Measurements from ENCODE around the gene SMARCC2.
A peak's percentile ranks its signal among the peaks of the same experiment; 100 is the strongest.
"Not testable (repeated sequence)": the region's sequence is repeated elsewhere in the genome, so short reads cannot be mapped to it uniquely, and the experiment has no call there.

The SMARCC2 gene

DNA sequence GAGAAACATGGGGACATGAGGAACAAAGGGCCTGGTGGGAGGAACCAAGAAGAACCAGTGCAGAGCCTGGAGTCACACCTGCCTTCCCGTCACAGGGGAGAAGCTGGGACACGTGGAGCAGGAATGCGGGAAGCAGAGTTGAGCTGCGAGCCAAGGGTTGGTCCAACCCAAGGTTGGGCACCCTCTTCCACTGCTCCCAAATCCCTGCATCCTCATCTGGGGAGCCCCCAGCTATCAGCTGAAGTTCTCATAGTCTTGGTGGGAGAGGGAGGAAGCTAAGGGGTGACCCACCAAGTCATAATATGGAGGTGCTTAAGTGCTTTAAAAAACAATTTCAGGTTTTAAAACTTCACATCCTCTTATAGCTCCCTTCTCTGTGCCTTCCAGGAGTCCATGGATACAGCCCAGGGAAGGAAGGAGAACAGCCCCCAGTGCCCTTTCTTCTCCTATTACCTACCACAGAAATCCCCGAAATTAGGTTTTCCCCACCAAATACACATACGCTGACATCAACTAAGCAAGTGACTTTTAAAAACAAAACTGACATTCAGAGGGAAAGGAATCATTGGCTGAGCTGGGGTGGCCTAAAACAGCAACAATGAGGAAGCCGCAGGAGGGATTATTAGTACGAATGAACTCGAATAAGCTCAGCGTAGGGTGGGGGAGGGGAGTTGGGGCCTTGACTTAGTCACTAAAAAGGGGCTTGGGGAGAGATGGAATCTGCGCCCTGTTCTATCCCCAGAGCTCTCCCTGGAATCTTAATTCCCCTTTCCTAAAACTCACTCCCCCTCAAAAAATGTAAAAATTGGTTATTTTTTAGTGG is 26.6 kb downstream of the SMARCC2 start:
- DNase-seq, result no peak

DNA sequence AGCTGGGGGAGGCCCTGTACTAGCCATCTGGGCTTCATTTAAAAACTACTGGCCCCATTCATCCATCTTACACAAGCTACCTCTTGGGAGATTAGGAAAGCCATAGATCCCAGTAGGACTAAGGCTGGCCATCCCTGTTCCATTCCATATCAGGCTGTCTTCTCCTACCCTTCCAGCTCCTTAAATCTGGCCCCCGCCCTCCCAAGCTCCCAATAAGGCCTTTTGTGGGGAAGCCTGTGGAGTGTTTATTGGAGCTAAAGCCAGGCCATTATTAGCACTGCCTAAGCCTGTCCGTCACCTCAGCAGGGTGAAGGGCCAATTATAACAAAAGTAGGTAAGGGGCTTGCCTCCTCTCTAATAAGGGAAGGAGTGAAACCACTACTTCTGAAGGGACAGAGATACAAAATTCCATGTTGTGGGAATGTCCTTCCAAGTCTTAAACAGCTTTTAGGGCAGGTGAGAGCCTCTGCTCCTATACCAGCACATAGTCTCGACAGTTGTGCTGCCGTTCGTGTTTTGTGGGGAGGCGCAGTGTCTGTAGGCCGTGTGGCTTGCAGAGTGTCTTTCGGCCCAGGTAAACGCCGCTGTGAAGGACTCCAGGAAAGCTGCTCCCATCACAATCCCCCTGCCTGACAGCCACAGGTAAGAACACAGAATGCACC is 27.5 kb downstream of the SMARCC2 start:
- DNase-seq, result no peak

DNA sequence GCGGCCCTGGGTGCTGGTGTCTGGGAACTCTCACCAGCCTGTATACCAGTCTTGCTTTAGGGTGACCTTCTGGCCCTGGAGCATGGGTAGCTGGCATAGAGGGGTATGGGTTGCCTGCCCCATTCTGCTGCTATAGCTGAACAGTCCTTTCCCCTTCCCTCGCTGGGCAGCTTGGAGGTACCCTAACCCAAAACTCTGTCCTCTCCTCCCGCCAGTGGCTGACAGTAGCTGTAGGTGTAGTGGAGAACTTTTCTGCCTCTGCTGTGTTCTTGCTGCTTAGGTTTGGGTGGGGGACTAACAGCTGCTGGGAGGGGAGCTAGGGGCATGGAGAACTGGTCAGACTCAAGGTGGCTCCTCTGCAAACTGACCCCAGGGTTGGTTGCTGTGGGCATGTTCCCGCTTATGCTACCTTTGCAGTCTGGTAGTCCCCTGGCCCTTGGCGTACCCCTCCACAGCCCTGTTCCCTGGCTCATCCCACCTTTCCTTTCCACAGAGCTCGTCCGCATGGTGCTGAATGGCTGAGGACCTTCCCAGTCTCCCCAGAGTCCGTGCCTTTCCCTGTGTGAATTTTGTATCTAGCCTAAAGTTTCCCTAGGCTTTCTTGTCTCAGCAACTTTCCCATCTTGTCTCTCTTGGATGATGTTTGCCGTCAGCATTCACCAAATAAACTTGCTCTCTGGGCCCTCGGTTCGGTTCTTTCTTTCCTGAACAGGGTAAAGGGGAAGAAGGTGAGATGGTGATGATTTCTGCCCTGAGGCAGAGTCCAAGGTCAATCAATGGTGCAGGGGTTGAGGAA is 28.2 kb downstream of the SMARCC2 start:
- no peak for DNase-seq

DNA sequence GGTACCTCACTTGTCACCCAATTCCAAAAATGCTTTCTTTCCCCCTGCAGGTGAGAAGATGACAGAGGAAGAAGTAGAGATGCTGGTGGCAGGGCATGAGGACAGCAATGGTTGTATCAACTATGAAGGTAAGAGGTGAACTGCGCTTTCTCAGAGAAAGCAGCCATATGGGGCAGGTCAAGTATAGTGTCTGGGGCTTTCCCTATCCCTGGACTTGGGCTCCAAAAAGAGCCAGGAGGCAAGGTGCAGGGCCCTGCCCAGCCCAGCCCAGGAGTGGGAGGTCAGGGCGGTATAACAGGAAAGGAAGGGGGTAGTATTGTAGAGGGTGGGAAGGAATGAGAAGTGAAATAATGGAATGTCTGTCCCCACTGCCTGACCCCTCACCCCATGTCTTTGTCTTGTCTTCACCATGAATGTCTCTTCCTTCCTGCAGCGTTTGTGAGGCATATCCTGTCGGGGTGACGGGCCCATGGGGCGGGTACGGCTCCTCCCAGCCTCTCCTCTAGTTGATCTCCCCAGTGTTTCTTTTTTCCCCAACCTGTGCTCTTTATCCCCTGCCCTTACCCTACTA is 29.0 kb downstream of the SMARCC2 start:
- DNase-seq, result peak; percentile 45

DNA sequence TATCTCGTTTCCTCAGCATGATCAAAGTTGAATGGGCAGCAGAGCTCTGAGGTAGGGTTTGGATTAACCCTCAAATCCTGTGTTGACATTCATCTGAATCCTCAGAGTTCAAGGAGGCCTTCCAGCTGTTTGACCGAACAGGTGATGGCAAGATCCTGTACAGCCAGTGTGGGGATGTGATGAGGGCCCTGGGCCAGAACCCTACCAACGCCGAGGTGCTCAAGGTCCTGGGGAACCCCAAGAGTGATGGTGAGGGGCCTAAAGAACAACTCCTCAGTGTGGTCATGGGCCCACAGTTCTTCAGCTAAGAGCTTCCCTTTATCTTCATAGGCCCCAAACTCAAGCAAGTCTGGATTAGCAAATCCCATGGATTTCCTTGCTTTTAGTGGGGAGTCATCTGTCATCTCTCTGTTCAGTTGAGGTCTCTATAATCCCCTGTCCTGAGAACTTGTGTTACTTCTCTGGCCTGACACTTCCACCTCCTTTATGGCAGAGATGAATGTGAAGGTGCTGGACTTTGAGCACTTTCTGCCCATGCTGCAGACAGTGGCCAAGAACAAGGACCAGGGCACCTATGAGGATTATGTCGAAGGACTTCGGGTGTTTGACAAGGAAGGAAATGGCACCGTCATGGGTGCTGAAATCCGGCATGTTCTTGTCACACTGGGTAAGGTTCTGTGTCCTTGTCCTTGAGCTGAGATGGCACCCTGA is 29.6 kb downstream of the SMARCC2 start:
- DNase-seq, result no peak

DNA sequence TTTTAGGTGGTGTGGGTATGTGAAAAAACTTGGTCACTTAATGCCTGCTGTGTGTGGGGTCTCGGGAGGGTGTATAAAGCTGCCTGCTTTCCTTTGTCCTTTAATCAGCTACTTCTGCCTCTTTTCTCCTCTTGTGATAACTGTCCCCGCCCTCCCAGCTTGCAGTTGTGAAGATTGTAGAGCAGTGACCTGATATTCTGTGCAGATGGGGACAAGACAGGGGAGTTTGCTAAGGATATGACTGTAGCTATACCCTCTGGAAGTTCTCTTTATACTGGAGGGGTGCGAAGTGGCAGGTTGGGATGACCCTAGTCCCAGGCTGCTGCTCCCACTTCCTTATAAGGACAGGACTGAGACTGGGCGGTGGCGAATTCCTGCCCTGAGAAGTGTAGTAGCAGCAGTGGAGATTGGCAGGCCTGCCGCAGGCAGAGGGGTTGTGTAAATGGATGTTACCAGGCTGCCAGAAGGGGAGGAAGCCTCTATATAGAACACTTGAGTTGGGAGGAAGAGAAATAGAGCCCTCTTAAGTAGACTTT is 30.3 kb downstream of the SMARCC2 start:
- peak; percentile 77 for DNase-seq

DNA sequence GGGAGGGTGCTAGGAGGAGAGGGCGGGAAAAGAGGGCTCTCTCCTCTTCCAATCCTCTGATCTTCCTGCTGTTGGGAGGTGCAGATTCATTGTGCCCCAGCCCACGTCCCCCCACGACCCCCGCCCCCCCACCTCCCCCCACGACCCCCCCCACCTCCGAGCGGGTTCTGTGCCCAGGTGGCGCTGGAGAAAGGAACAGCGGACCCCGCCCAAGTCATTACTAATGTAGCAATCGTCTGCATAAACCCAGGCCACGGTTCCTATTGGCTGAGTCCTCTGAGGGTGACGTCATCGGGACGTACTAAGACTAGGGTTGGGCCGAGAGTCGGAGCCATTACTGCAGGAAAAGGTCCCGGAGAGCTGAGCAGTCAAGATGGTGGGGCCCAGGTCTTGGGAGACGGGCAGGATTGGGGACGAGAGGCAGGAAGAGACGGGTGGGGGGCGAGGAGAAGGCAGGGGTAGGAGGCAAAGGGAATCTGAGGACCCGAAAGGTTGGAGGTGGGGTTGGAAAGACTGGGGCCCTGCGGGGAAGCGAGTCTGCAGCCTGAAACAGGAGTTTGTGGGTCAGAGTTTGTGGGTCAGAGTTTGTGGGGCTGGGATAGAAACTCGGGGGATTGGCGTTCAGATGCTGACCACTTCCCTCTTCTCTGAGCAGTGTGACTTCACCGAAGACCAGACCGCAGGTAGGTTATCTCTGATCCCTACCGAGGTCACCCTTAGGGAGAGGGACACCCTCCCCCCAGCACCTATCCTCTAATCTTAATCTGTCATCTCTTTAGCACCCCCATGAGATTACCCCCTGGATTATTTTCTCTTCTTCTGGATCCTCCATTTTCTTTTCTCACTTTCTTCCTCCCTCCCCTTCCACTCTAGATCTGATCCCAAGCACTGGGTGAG is 31.0 kb downstream of the SMARCC2 start, which contains the start of gene MYL6:
Gene MYL6, plus strand, starts transcription at position 331 of the 897 bp plus-strand sequence. Its CDS starts 43 bp downstream, at position 374.
- DNase-seq, result peak; percentile 100

DNA sequence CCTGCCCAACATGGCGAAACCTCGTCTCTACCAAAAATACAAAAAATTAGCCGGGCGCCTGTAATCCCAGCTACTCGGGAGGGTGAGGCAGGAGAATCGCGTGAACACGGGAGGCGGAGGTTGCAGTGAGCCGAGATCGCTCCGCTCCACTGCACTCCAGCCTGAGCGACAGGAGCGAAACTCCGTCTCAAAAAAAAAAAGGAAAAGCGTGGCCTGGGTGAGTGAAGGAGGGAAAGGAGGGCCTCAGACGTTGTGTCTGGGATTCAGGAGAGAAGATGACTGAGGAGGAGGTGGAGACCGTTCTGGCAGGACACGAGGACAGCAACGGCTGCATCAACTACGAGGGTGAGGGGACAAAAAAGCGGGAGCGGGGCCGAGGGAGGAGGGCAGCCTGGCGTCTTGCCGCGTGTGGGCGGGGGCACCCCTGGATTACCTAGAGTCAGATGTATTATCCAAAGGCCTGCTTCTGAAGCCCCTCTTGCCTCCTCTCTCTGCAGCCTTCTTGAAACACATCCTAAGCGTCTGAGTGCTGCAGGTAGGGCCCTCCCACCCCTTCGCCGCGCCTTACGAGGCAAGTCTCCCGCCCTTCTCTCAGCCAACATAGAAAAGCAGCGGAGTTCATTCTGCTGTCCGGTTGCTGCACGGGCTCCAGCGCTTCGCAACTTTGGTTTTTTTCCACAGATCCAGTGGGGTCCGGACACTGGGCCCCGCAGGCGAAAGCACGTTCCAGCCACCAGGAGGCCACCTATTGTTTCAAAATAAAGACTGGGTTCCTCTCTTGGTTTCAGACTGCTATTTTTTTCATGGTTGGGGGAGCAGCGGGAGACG is 31.9 kb downstream of the SMARCC2 start:
- DNase-seq, result peak; percentile 81

DNA sequence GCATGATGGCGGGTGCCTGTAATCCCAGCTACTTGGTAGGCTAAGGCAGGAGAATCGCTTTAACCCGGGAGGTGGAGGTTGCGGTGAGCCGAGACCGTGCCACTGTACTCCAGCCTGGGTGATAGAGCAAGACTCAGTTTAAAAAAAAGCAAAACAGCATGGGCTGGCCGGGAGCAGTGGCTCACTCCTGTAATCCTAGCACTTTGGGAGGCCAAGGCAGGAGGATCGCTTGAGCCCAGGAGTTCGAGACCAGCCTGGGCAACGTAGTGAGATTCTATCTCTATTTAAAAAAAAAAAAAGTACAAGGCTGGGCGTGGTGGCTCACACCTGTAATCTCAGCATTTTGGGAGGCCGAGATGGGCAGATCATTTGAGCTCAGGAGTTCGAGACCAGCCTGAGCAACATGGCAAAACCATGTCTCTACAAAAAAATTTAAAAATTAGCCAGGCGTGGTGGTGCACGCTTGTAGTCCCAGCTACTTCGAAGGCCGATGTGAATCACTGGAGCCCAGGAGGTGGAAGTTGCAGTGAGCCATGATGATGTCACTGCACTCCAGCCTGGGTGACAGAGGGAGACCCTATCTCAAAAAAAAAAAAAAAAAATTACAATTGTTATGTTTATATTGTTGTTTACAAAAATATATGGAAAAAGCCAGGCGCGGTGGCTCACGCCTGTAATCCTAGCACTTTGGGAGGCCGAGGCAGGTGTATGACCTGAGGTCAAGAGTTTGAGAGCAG is 32.7 kb downstream of the SMARCC2 start:
- DNase-seq, result not testable (repeated sequence)

DNA sequence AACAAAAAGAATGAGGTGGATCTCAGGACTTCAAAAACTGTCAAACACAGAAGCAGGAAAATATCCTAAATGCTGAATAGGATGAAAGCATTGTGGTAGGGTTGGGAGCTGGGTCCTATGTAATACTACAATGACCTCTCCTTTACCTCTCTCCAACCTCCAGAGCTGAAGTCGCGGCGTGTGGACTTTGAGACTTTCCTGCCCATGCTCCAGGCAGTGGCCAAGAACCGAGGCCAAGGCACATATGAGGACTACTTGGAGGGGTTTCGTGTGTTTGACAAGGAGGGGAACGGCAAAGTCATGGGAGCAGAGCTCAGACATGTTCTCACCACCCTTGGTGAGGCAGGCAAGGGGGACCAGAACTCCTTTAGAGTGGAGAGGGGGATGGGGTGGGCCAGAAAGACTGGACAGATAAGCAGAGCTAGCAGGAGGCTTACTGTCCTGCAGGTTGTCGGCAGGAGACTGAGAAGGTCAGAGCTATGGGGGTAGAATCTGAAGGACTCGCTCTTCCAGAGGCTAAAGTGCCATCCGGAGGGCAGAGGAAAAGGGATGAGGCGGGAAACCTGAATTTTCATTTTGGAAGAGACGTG is 33.9 kb downstream of the SMARCC2 start:
- no peak for DNase-seq

DNA sequence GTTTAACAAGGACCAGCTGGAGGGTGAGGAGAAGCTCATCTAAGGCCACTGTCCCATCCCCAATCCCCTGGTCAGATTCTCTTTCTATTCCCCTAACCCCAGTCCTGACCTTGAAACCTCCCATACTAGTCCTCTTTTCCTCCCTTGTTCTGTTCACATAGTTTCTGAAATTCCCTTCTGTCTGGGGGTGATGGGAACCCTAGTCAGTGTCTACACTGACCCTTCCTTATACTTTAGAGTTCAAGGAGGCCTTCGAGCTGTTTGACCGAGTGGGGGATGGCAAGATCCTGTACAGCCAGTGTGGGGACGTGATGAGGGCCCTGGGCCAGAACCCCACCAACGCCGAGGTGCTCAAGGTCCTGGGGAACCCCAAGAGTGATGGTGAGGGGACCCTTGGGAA is 34.5 kb downstream of the SMARCC2 start:
- no peak for DNase-seq

DNA sequence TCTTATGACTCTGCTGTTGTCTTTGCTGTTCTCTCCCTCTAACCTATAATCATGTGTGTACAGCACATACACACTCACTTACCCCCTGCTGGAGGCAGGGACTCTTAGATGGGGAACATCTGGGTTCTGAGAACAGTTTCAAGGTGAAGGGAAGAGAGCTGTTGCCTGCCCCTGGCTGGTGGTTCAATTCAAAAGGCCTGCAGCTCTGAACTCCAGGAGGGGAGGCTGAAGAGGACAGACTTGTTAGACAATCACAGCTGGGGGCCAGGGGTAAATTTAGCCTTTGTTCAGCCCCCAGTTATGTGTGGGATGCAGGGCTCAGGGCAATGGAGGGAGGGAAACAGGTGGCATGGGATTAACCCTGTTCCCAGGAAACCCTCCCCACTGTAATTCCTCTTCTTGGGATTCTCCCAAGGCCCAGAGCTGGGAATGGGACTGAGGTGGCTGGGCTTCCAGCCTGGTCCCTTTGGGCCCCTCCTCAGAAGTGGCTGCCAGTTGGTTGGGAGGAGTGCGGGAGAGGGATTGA is 35.0 kb downstream of the SMARCC2 start:
- DNase-seq, result peak; percentile 30

DNA sequence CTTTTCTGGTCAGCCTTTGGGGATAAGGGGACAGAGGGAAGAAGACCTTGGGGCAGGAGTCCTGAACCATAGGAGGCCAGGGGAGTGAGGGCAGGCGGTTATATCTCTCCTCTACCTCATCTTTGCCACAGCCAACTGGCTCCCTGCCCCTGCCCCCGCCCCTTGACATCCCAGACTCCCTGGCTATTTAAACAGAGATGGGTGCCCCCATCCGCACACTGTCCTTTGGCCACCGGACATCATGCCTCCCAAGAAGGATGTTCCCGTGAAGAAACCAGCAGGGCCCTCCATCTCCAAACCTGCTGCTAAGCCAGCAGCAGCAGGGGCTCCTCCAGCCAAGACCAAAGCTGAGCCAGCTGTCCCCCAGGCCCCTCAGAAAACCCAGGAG is 35.6 kb downstream of the SMARCC2 start:
- DNase-seq, result no peak

DNA sequence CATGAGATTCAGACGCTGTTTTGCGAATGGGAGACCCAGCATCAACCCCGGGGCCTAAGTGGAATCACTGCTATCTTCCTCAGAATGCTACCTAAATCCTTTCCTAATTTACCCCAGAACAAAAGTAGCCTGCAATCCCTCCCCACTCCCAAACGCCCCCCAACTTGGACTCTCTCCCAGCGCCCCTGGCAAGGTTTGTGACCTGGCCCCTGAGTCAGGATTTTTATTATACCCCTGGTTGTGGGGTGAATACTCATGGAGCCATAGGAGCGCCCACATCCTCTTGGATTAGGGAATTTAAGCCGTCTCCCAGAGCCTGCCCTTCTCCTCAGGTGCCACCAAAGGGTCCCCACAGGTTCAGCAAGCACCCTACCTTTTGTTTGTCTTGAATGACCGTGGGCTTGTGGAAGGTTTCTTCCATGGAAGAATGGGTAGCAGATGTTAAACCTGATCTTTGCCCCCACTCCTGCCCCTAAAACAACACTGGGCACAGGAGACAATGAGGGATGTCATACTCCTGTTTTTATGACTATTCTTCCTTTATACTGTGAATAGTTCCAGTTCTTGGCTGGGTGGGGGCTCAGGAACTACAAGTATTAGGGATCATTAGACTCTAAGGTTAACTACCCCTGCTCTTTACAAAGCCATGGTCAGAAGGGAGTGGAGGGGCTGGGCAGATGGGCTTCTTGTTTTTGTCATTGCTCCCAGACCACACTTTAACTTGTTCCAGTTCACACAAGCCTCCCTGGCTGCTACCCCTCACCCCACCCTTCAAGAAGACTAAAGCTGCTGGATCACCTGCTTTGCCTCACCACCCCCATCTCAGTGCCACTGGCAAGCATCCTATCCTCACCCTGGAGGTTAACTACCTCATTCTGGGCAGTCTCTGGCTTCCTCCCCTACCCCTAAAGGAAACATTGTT is 36.3 kb downstream of the SMARCC2 start:
- peak; percentile 42 for DNase-seq

DNA sequence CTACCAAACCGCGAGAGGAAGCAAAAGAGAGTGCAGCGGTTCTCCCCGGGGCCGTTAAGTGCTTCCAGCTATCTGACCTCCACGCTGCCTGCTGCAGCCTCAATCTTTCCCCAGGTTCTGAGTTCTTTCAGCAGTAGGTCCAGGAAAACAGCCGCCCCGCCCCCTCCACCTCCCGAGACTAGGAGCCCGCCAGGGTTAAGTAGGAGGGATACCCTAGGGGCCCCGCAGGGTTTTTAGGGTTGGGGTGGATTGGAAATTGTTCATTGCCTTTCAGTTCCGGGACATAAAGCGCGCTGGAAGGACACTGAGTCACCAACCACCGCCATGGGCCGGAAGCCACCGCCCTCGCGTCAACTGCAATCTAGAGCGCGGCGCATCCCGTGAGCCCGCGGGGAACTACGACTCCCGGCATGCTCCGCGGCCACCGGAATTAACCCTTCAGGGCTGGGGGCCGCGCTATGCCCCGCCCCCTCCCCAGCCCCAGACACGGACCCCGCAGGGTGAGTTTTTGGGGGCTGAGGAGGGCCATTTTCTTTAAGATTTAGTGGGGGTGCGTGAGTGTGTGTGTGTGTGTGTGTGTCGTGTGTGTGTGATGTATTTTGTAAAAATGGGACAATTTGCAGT is 37.0 kb downstream of the SMARCC2 start, which contains the start of gene MYL6B:
Gene MYL6B, plus strand, starts transcription at position 456 of the 624 bp plus-strand sequence. CDS start 1,332 bp downstream, outside the sequence.
- DNase-seq, result peak; percentile 97

DNA sequence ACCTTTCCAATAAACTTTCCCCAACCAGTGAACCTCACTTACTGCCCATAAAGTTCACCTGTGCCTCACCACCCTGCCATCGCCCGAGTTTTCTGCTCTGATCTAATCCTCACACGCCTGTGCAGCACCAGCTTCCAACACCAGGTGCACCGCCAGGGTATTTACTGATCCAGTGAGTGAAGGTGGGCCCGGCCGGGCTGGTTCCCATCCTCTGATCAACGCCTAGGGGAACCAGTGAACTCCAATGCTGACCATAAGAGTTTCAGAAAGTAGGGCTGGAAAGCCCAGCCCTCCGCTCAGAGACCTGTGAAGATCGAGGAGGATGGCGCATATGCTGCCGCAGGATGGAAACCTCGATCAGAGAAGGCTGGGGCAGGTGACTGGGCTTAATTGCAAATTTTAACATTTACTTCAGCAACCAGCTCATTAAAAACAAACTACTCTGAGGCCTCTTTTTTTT is 37.6 kb downstream of the SMARCC2 start:
- peak; percentile 83 for DNase-seq

DNA sequence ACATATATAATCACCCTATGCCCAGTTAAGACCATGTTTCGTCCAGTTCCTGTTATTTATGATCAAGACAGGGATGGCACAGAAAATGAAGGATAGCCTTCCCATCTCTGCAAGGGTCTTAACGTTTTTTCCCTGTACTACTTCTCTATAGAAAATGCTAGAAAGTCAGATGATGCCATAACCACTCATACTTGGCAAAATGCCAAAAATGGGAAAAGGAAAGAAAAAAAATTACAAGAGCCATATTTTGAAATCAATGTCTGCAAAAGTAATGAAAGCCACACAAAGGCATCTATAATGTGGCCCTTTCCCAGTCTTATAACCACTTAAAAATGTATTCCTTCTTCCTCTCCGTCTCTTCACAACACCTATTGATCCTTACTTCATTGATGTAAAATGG is 38.7 kb downstream of the SMARCC2 start:
- peak; percentile 63 for DNase-seq
